H9 (cell line): Measurements from ENCODE around the gene TMEM135. TPM values are rescaled to one million over a fixed set of nuclear protein-coding genes. Genes with fewer than 3 reads are reported as not detected.

ENCODE experiments used
- DNase-seq: peaks from one replicate; pipeline ENCODE4 v3.0.0-alpha.2; 2017
- H2AFZ ChIP-seq: one replicate; pipeline ENCODE4 v1.6.1; 2013; ENCODE audit warnings: mild to moderate bottlenecking, low read length, control low read depth, moderate library complexity
- H2AK5ac ChIP-seq: 2 replicates; pipeline ENCODE4 v1.6.1; 2013; ENCODE audit warnings: low read length, control low read depth, mixed read lengths; ENCODE audit not compliant: insufficient read length
- H2BK120ac ChIP-seq: one replicate; pipeline ENCODE4 v1.6.1; 2013; ENCODE audit warnings: low read depth, mild to moderate bottlenecking, low read length, control low read depth, inconsistent platforms; ENCODE audit not compliant: poor library complexity, severe bottlenecking
- H2BK12ac ChIP-seq: 2 replicates; pipeline ENCODE4 v1.6.1; 2013; ENCODE audit warnings: low read length, control low read depth, mixed read lengths, low read depth; ENCODE audit not compliant: insufficient read length
- H2BK15ac ChIP-seq: 2 replicates; pipeline ENCODE4 v1.6.1; 2013; ENCODE audit warnings: low read depth, low read length, control low read depth
- H2BK20ac ChIP-seq: one replicate; pipeline ENCODE4 v1.6.1; 2013; ENCODE audit warnings: low read depth, mild to moderate bottlenecking, low read length, control low read depth, inconsistent platforms; ENCODE audit not compliant: poor library complexity, severe bottlenecking
- H2BK5ac ChIP-seq: 2 replicates; pipeline ENCODE4 v1.6.1; 2013; ENCODE audit warnings: low read length, control low read depth, mixed read lengths; ENCODE audit not compliant: insufficient read length
- H3K14ac ChIP-seq: 2 replicates; pipeline ENCODE4 v1.6.1; 2013; ENCODE audit warnings: low read length, control low read depth; ENCODE audit not compliant: insufficient read depth
- H3K18ac ChIP-seq: 2 replicates; pipeline ENCODE4 v1.6.1; 2013; ENCODE audit warnings: low read depth, mild to moderate bottlenecking, mixed read lengths, low read length, control low read depth; ENCODE audit not compliant: insufficient read length
- H3K23ac ChIP-seq: 2 replicates; pipeline ENCODE4 v1.6.1; 2013; ENCODE audit warnings: low read length, control low read depth, mixed read lengths, low read depth; ENCODE audit not compliant: insufficient read length
- H3K23me2 ChIP-seq: 2 replicates; pipeline ENCODE4 v1.6.1; 2013; ENCODE audit warnings: low read depth, mild to moderate bottlenecking, mixed read lengths, low read length, control low read depth; ENCODE audit not compliant: insufficient read length, poor library complexity, severe bottlenecking
- H3K27ac ChIP-seq: 2 replicates; pipeline ENCODE4 v1.5.1; 2013; ENCODE audit warnings: low read length, control low read depth, mixed read lengths, low read depth; ENCODE audit not compliant: insufficient read length
- H3K27me3 ChIP-seq: 2 replicates; pipeline ENCODE4 v1.6.1; 2013; ENCODE audit warnings: low read length, control low read depth, inconsistent platforms; ENCODE audit not compliant: insufficient read depth
- H3K4ac ChIP-seq: 2 replicates; pipeline ENCODE4 v1.6.1; 2013; ENCODE audit warnings: low read depth, mild to moderate bottlenecking, control low read depth, inconsistent platforms, low read length, moderate library complexity
- H3K4me1 ChIP-seq: 2 replicates; pipeline ENCODE4 v1.6.1; 2013; ENCODE audit warnings: low read length, control low read depth, inconsistent platforms; ENCODE audit not compliant: insufficient read depth
- H3K4me2 ChIP-seq: 2 replicates; pipeline ENCODE4 v1.6.1; 2013; ENCODE audit warnings: low read length, control low read depth, mixed read lengths; ENCODE audit not compliant: insufficient read length, insufficient read depth
- H3K56ac ChIP-seq: 2 replicates; pipeline ENCODE4 v1.6.1; 2013; ENCODE audit warnings: low read depth, mild to moderate bottlenecking, mixed read lengths, low read length, control low read depth; ENCODE audit not compliant: insufficient read length
- H3K79me1 ChIP-seq: 2 replicates; pipeline ENCODE4 v1.6.1; 2013; ENCODE audit warnings: low read depth, mild to moderate bottlenecking, moderate library complexity, low read length, control low read depth, inconsistent platforms; ENCODE audit not compliant: insufficient read depth, poor library complexity, severe bottlenecking
- H3K79me2 ChIP-seq: 2 replicates; pipeline ENCODE4 v1.6.1; 2013; ENCODE audit warnings: low read length, control low read depth, inconsistent platforms; ENCODE audit not compliant: insufficient read depth
- H3K9ac ChIP-seq: 2 replicates; pipeline ENCODE4 v1.6.1; 2013; ENCODE audit warnings: low read length, control low read depth, mixed read lengths; ENCODE audit not compliant: insufficient read length; ENCODE audit errors: extremely low read depth
- H3K9me3 ChIP-seq: one replicate; pipeline ENCODE4 v1.6.1; 2013; ENCODE audit warnings: low read depth, low read length, inconsistent platforms; ENCODE audit not compliant: control insufficient read depth
- H3T11ph ChIP-seq: one replicate; pipeline ENCODE4 v1.6.1; 2013; ENCODE audit warnings: mild to moderate bottlenecking, low read length, control low read depth, inconsistent platforms
- H4K20me1 ChIP-seq: one replicate; pipeline ENCODE4 v1.6.1; 2013; ENCODE audit not compliant: control insufficient read depth, insufficient read length, insufficient read depth
- H4K5ac ChIP-seq: 2 replicates; pipeline ENCODE4 v1.6.1; 2013; ENCODE audit warnings: low read depth, mild to moderate bottlenecking, mixed read lengths, low read length, control low read depth; ENCODE audit not compliant: insufficient read length
- H4K8ac ChIP-seq: replicated peaks from 2 replicates; pipeline ENCODE4 v1.6.1; 2013; ENCODE audit warnings: low read length, control low read depth, mixed read lengths, low read depth; ENCODE audit not compliant: insufficient read length
- H4K91ac ChIP-seq: 2 replicates; pipeline ENCODE4 v1.6.1; 2013; ENCODE audit warnings: low read depth, mild to moderate bottlenecking, moderate library complexity, mixed read lengths, low read length, control low read depth; ENCODE audit not compliant: insufficient read length
- H3K27ac Mint-ChIP-seq, 3 experiments: 2 replicates in 2 of 3; 3 replicates in 1 of 3; pipeline ENCODE4 v1.8.0; 2020 to 2021; ENCODE audit warnings: mixed read lengths in 3 of 3, mild to moderate bottlenecking in 1 of 3, moderate library complexity in 1 of 3
- H3K27me3 Mint-ChIP-seq: 2 replicates; pipeline ENCODE4 v1.8.0; 2021; ENCODE audit warnings: low read depth, mild to moderate bottlenecking, moderate library complexity, mixed read lengths
- H3K36me3 Mint-ChIP-seq, 3 experiments: 2 replicates in 2 of 3; 3 replicates in 1 of 3; pipeline ENCODE4 v1.8.0; 2020 to 2021; ENCODE audit warnings: low read depth in 3 of 3, mixed read lengths in 3 of 3; ENCODE audit not compliant: insufficient read depth in 1 of 3
- H3K4me1 Mint-ChIP-seq, 2 experiments: 2 replicates each; pipeline ENCODE4 v1.8.0; 2020; ENCODE audit warnings: mixed read lengths in 2 of 2
- H3K4me3 Mint-ChIP-seq, 2 experiments: 2 replicates in 1 of 2; 3 replicates in 1 of 2; pipeline ENCODE4 v1.8.0; 2020 to 2021; ENCODE audit warnings: mild to moderate bottlenecking in 2 of 2, mixed read lengths in 2 of 2, moderate library complexity in 1 of 2
- H3K9me3 Mint-ChIP-seq, 2 experiments: 2 replicates in 1 of 2; 3 replicates in 1 of 2; pipeline ENCODE4 v1.8.0; 2020; ENCODE audit warnings: mild to moderate bottlenecking in 2 of 2, mixed read lengths in 2 of 2, moderate library complexity in 1 of 2
- total RNA-seq: library from RNA; stranded (reverse); gene quantifications from 2 replicates; pipeline ENCODE4 v1.2.1, GENCODE V29; 2021
- TF ChIP-seq, protein P1 (sequence below): fragments of 200-600 bp; sonication (generic); conservative IDR thresholded peaks from 3 replicates; pipeline ENCODE4 v1.8.0; 2021; ENCODE audit warnings: antibody characterized with exemption, mild to moderate bottlenecking

TMEM135 gene
- total RNA-seq, 1 experiment from 2014 or later = 25.2 TPM

DNA sequence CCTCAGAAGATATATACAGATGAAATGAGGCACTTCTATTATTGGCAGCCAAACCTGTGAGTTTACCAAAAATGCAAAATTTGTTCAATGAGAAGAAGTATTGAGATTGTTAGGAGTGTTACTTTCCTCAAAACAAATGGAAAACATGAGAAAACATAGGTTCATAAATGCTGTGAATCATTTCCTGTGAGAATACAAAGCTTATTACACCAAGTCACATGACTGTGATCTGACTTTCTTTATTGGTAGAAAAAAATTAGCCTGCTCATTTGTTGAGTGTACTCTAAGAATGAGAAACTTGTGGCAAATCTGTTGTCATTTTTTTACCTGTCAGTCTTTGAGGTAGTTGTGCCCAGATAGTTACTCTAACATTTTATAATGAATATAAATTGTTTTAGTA, 215.1 kb downstream of the TMEM135 start:
- no peak for DNase-seq
- H3K27me3 Mint-ChIP-seq = no peaks in the 10 kb centered on the region
- H3K36me3 Mint-ChIP-seq = peaks cover 4 to 10% (median 6%) of the 10 kb centered on the region in 3 experiments; a peak in 6 of 7 replicates
- H3K9ac ChIP-seq = no peak overlapping the region
- no peak overlapping the region for H3K23ac ChIP-seq
- H3K79me2 ChIP-seq = no peaks in the 10 kb centered on the region
- H3K9me3 Mint-ChIP-seq = peaks cover 5 to 9% of the 10 kb centered on the region in 2 experiments
- H3K14ac ChIP-seq = no peak overlapping the region
- no peak overlapping the region for H4K5ac ChIP-seq
- no peak overlapping the region for H2AK5ac ChIP-seq
- no peak overlapping the region for H3K4me2 ChIP-seq
- no peak overlapping the region for H3K27ac ChIP-seq
- no peaks in the 10 kb centered on the region for H3K27me3 ChIP-seq
- no peak overlapping the region for H3K18ac ChIP-seq
- H2BK20ac ChIP-seq = no peak overlapping the region
- H3K56ac ChIP-seq = no peak overlapping the region
- H4K20me1 ChIP-seq = no peaks in the 10 kb centered on the region
- TF ChIP-seq, protein P1, sequence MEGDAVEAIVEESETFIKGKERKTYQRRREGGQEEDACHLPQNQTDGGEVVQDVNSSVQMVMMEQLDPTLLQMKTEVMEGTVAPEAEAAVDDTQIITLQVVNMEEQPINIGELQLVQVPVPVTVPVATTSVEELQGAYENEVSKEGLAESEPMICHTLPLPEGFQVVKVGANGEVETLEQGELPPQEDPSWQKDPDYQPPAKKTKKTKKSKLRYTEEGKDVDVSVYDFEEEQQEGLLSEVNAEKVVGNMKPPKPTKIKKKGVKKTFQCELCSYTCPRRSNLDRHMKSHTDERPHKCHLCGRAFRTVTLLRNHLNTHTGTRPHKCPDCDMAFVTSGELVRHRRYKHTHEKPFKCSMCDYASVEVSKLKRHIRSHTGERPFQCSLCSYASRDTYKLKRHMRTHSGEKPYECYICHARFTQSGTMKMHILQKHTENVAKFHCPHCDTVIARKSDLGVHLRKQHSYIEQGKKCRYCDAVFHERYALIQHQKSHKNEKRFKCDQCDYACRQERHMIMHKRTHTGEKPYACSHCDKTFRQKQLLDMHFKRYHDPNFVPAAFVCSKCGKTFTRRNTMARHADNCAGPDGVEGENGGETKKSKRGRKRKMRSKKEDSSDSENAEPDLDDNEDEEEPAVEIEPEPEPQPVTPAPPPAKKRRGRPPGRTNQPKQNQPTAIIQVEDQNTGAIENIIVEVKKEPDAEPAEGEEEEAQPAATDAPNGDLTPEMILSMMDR = no peak
- no peak overlapping the region for H2BK12ac ChIP-seq
- no peak overlapping the region for H3K4me3 Mint-ChIP-seq
- H3K4me1 Mint-ChIP-seq = no peaks in the 10 kb centered on the region
- no peak overlapping the region for H2BK5ac ChIP-seq
- H4K91ac ChIP-seq = no peak overlapping the region
- no peak overlapping the region for H2BK120ac ChIP-seq
- H3K27ac Mint-ChIP-seq = no peak overlapping the region
- no peaks in the 10 kb centered on the region for H3K79me1 ChIP-seq
- H4K8ac ChIP-seq = no peak overlapping the region
- no peaks in the 10 kb centered on the region for H3K23me2 ChIP-seq
- H3T11ph ChIP-seq = no peak overlapping the region
- no peak overlapping the region for H3K4ac ChIP-seq
- no peaks in the 10 kb centered on the region for H3K4me1 ChIP-seq
- H2BK15ac ChIP-seq = no peak overlapping the region
- no peaks in the 10 kb centered on the region for H3K9me3 ChIP-seq
- no peak overlapping the region for H2AFZ ChIP-seq
